Endothelial cell of umbilical vein (primary cell): ENCODE results near the gene HS3ST3A1. TPM values are rescaled to one million over a fixed set of nuclear protein-coding genes. Genes with fewer than 3 reads are reported as not detected.

Experiments used
- BruUV-seq: library from RNA; stranded (reverse); fragments of 400-500 nt; replicated peaks from 2 replicates; lab custom pipeline; 2021; lab: Mats Ljungman, UMichigan
- CTCF ChIA-PET: fragments of 300-600, 350-600 bp; sonication (Branson Sonifier 250); formaldehyde crosslinking; loops from one replicate; lab custom pipeline; 2021; ENCODE audit warnings: antibody characterized with exemption, inconsistent platforms; lab: Charles Lee
- POLR2A ChIA-PET: fragments of 300-600, 350-600 bp; sonication (Branson Sonifier 250); formaldehyde crosslinking; loops from one replicate; lab custom pipeline; 2021; ENCODE audit warnings: antibody characterized with exemption, inconsistent platforms; lab: Charles Lee
- DNase-seq: peaks from one replicate; pipeline ENCODE4 v3.0.0-alpha.2; 2011; ENCODE audit warnings: low read depth, low spot score
- FAIRE-seq: peaks from 2 replicates; lab custom pipeline; 2011; peaks lifted over from hg19 to GRCh38; lab: Jason Lieb, UNC
- H2AFZ ChIP-seq: 2 replicates; pipeline ENCODE4 v1.6.0; 2012; ENCODE audit warnings: low read depth, low read length, control low read depth, inconsistent platforms
- H3K27ac ChIP-seq: 2 replicates; pipeline ENCODE4 v1.5.1; 2011; ENCODE audit warnings: low read depth, mild to moderate bottlenecking, control low read depth, low read length, moderate library complexity; ENCODE audit not compliant: insufficient read depth
- H3K27me3 ChIP-seq, 2 experiments: 2 replicates each; pipeline versions ENCODE4 v1.6.0 to v1.6.1; 2011; ENCODE audit warnings: low read length in 2 of 2, mixed read lengths in 1 of 2; ENCODE audit not compliant: control insufficient read depth in 2 of 2, insufficient read depth in 2 of 2
- H3K36me3 ChIP-seq, 2 experiments: 2 replicates in 1 of 2; 3 replicates in 1 of 2; pipeline ENCODE4 v1.5.1; 2011; ENCODE audit warnings: low read length in 2 of 2, mild to moderate bottlenecking in 1 of 2, moderate library complexity in 1 of 2; ENCODE audit not compliant: control insufficient read depth in 2 of 2, insufficient read depth in 2 of 2; ENCODE audit errors: extremely low read depth in 1 of 2
- H3K4me1 ChIP-seq: 3 replicates; pipeline ENCODE4 v1.5.1; 2011; ENCODE audit warnings: mild to moderate bottlenecking, low read length; ENCODE audit not compliant: control insufficient read depth, insufficient read depth; ENCODE audit errors: extremely low read depth
- H3K4me2 ChIP-seq: 2 replicates; pipeline ENCODE4 v1.6.1; 2011; ENCODE audit warnings: low read length, control low read depth, mixed read lengths; ENCODE audit not compliant: insufficient read depth
- H3K4me3 ChIP-seq, 3 experiments: fragments of 200-600 bp in 1 of 3; sonication (generic), shearing (Covaris generic) in 1 of 3; replicated peaks in 1 of 3; 2 replicates each; pipeline ENCODE4 v1.5.1; 2011 to 2016; ENCODE audit warnings: control low read depth in 3 of 3, low read length in 3 of 3, mild to moderate bottlenecking in 2 of 3, inconsistent platforms in 1 of 3, low read depth in 1 of 3, moderate library complexity in 1 of 3; ENCODE audit not compliant: insufficient read depth in 1 of 3
- H3K79me2 ChIP-seq: 2 replicates; pipeline ENCODE4 v1.6.0; 2012; ENCODE audit warnings: low read length, inconsistent platforms; ENCODE audit not compliant: control insufficient read depth, insufficient read depth
- H3K9ac ChIP-seq: replicated peaks from 2 replicates; pipeline ENCODE3; 2011; ENCODE audit warnings: low read length, control low read depth; ENCODE audit not compliant: insufficient read depth; ENCODE audit errors: extremely low read depth
- H3K9me1 ChIP-seq: replicated peaks from 3 replicates; pipeline ENCODE4 v1.6.0; 2011; ENCODE audit warnings: mild to moderate bottlenecking, low read length; ENCODE audit not compliant: control insufficient read depth, insufficient read depth; ENCODE audit errors: extremely low read depth
- H3K9me3 ChIP-seq: replicated peaks from 2 replicates; pipeline ENCODE4 v1.5.1; 2012; ENCODE audit warnings: low read length, inconsistent platforms; ENCODE audit not compliant: control insufficient read depth, insufficient read depth
- H4K20me1 ChIP-seq: replicated peaks from 2 replicates; pipeline ENCODE3; 2011; ENCODE audit warnings: mild to moderate bottlenecking, low read length; ENCODE audit not compliant: control insufficient read depth, insufficient read depth; ENCODE audit errors: extremely low read depth
- CTCF ChIP-seq, 2 donors: IDR thresholded peaks; 1 replicate in 1 of 2; 2 replicates in 1 of 2; pipeline ENCODE4 v1.5.1; 2011; ENCODE audit warnings: low read length in 2 of 2, mild to moderate bottlenecking in 2 of 2, moderate library complexity in 2 of 2, control low read depth in 1 of 2, inconsistent platforms in 1 of 2, low read depth in 1 of 2; ENCODE audit not compliant: insufficient read depth in 1 of 2; ENCODE audit errors: extremely low read depth in 1 of 2
- EZH2 ChIP-seq: IDR thresholded peaks from 2 replicates; pipeline ENCODE4 v1.6.1; 2012; ENCODE audit warnings: borderline replicate concordance, low read depth, mild to moderate bottlenecking, moderate library complexity, low read length, inconsistent platforms; ENCODE audit not compliant: severe bottlenecking
- FOS ChIP-seq: IDR thresholded peaks from 2 replicates; pipeline ENCODE4 v1.6.1; 2011; ENCODE audit warnings: mild to moderate bottlenecking, low read length, moderate library complexity, borderline replicate concordance; ENCODE audit not compliant: insufficient read depth
- GATA2 ChIP-seq: IDR thresholded peaks from 2 replicates; pipeline ENCODE4 v1.7.0; 2011; ENCODE audit warnings: low read depth, mild to moderate bottlenecking, moderate library complexity, mixed read lengths, low read length; ENCODE audit not compliant: insufficient read length, insufficient read depth
- JUN ChIP-seq: IDR thresholded peaks from 2 replicates; pipeline ENCODE4 v1.6.1; 2011; ENCODE audit warnings: borderline replicate concordance, low read depth; ENCODE audit not compliant: insufficient read length, insufficient read depth
- MAX ChIP-seq: IDR thresholded peaks from 2 replicates; pipeline ENCODE4 v1.6.1; 2011; ENCODE audit not compliant: insufficient read depth, insufficient read length
- MYC ChIP-seq: IDR thresholded peaks from one replicate; pipeline ENCODE4 v1.6.1; 2011; ENCODE audit warnings: mild to moderate bottlenecking, low read depth, low read length
- POLR2A ChIP-seq: IDR thresholded peaks from 2 replicates; pipeline ENCODE4 v1.6.1; 2012; ENCODE audit warnings: low read depth, mild to moderate bottlenecking, control low read depth, low read length
- POLR2AphosphoS5 ChIP-seq: IDR thresholded peaks from 2 replicates; pipeline ENCODE4 v1.6.1; 2012; ENCODE audit warnings: low read depth, mild to moderate bottlenecking, control low read depth, low read length, moderate library complexity; ENCODE audit not compliant: insufficient read depth
- dilution Hi-C: fragments of 300-500 bp; cut with MboI; formaldehyde crosslinking; loops from one replicate; pipeline ENCODE4 v1.15.0; 2019; ENCODE audit warnings: low sequenced_read_pairs; ENCODE audit not compliant: extremely low pct_ligation_motif_present
- intact Hi-C: fragments of 100-400 bp; cut with micrococcal nuclease; formaldehyde crosslinking; loops from one replicate; pipeline ENCODE4 v1.10.0; 2022
- polyA plus RNA-seq, 4 experiments: library from polyadenylated mRNA; depleted of rRNA in 3 of 4; stranded (reverse) in 3 of 4; unstranded in 1 of 4; fragments of >200 nt; gene quantifications; 2 replicates each; pipeline versions ENCODE4 v1.2.1 to v1.2.3, GENCODE V29; 2011 to 2012; ENCODE audit warnings: missing spikeins in 1 of 4
- total RNA-seq: library from RNA; stranded (reverse); gene quantifications from 2 replicates; pipeline ENCODE4 v1.2.3, GENCODE V29; 2021

HS3ST3A1 gene
- total and polyA plus RNA-seq, 2 donors (not counting 3 experiments of a cell fraction or from before 2014, with no cell fraction given) = not detected

GRCh38 chr17:13462673-13463124 lies 139.0 kb downstream of the HS3ST3A1 start:
- BruUV-seq = no TSS peak
- no peak for TF ChIP-seq POLR2AphosphoS5
- TF ChIP-seq MAX = no peak
- TF ChIP-seq CTCF (IDR thresholded peaks at IDR 0.05; ENCODE audit: extremely low read depth in 1 of 2, insufficient read depth in 1 of 2, low read depth in 1 of 2, low read length in 2 of 2) = no peak
- Histone ChIP-seq H3K4me3 (no peak overlapping the region), H3K27me3 (no peaks in the 10 kb centered on the region), H3K9me1 (no peaks in the 10 kb centered on the region), H3K9ac (no peak overlapping the region), H3K9me3 (peaks cover 9% of the 10 kb centered on the region), H3K79me2 (no peaks in the 10 kb centered on the region), H3K4me1 (no peaks in the 10 kb centered on the region), H3K4me2 (no peak overlapping the region), H4K20me1 (no peaks in the 10 kb centered on the region), H3K36me3 (no peaks in the 10 kb centered on the region), H3K27ac (no peak overlapping the region), H2AFZ (no peak overlapping the region)
- dilution Hi-C loops = no loop called here
- ChIA-PET CTCF (no interaction called here), POLR2A (no interaction called here)
- FAIRE-seq = no peak
- DNase-seq = no peak
- intact Hi-C loops = no loop called here

GRCh38 chr17:13462146-13462545 lies 139.6 kb downstream of the HS3ST3A1 start:
- ChIA-PET CTCF (no interaction called here), POLR2A (no interaction called here)

More at GRCh38 chr17:13462146-13462545, 139.6 kb downstream of the HS3ST3A1 start:
- H2AFZ ChIP-seq = no peak overlapping the region
- H3K27ac ChIP-seq = no peak overlapping the region
- no peaks in the 10 kb centered on the region for H4K20me1 ChIP-seq
- H3K4me3 ChIP-seq = no peak overlapping the region
- no peaks in the 10 kb centered on the region for H3K4me1 ChIP-seq
- intact Hi-C loops (no loop called here), dilution Hi-C loops (no loop called here)
- H3K4me2 ChIP-seq = no peak overlapping the region
- no peak overlapping the region for H3K9ac ChIP-seq
- H3K9me3 ChIP-seq = peaks cover 9% of the 10 kb centered on the region
- DNase-seq (no peak), FAIRE-seq (no peak)
- H3K9me1 ChIP-seq = no peaks in the 10 kb centered on the region
- no peaks in the 10 kb centered on the region for H3K27me3 ChIP-seq
- no peaks in the 10 kb centered on the region for H3K36me3 ChIP-seq
- no peaks in the 10 kb centered on the region for H3K79me2 ChIP-seq
- TF ChIP-seq POLR2A = no peak
- no peak for TF ChIP-seq GATA2
- TF ChIP-seq EZH2 = no peak
- TF ChIP-seq CTCF (IDR thresholded peaks at IDR 0.05; ENCODE audit: extremely low read depth in 1 of 2, insufficient read depth in 1 of 2, low read depth in 1 of 2, low read length in 2 of 2) = no peak
- TF ChIP-seq FOS = no peak
- no peak for TF ChIP-seq MYC
- TF ChIP-seq JUN = no peak
- no peak for TF ChIP-seq POLR2AphosphoS5
- TF ChIP-seq MAX = no peak
- no TSS peak for BruUV-seq
